HEK293 (cell line): ENCODE measurements around the gene EYS.

Experiments used
- ZNF274 ChIP-seq, 2 experiments: fragments of 200-500 bp in 1 of 2; fragments of 450-650 bp in 1 of 2; sonication (Bioruptor generic) in 1 of 2; formaldehyde crosslinking in 1 of 2; IDR thresholded peaks; 2 replicates each; pipeline versions ENCODE4 v1.5.1 to v1.6.1; 2014 to 2016; ENCODE audit warnings: borderline replicate concordance in 1 of 2, inconsistent platforms in 1 of 2, low read length in 1 of 2, missing biosample characterization in 1 of 2, missing genetic modification characterization in 1 of 2
- TF ChIP-seq, protein P1 (sequence below): fragments of 450-650 bp; formaldehyde crosslinking; IDR thresholded peaks from 2 replicates; pipeline ENCODE4 v1.5.1; 2016; ENCODE audit warnings: missing biosample characterization, missing genetic modification characterization
- TF ChIP-seq, protein P2 (sequence below): fragments of 450-650 bp; formaldehyde crosslinking; IDR thresholded peaks from 2 replicates; pipeline ENCODE4 v1.5.1; 2016; ENCODE audit warnings: missing biosample characterization, missing genetic modification characterization

DNA sequence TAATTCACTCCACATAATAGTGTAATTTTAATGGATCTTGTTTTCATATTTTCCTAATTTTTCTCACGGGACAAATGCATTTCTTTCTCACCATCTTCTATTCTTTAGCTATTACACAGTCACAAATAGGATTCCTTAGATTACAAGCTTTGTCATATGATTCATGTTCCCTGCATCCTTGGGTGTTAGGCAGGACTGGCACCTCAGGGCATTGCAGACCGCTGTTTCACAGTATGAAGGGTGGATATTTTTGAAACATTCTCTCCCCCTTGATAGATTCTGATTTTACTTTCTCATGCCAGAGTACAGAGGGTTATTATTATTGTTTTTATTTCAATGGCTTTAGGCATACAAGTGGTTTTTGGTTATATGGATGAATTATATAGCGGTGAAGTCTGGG, 1469.0 kb downstream of the EYS start:
- TF ChIP-seq, protein P1, sequence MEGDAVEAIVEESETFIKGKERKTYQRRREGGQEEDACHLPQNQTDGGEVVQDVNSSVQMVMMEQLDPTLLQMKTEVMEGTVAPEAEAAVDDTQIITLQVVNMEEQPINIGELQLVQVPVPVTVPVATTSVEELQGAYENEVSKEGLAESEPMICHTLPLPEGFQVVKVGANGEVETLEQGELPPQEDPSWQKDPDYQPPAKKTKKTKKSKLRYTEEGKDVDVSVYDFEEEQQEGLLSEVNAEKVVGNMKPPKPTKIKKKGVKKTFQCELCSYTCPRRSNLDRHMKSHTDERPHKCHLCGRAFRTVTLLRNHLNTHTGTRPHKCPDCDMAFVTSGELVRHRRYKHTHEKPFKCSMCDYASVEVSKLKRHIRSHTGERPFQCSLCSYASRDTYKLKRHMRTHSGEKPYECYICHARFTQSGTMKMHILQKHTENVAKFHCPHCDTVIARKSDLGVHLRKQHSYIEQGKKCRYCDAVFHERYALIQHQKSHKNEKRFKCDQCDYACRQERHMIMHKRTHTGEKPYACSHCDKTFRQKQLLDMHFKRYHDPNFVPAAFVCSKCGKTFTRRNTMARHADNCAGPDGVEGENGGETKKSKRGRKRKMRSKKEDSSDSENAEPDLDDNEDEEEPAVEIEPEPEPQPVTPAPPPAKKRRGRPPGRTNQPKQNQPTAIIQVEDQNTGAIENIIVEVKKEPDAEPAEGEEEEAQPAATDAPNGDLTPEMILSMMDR (tag by site-specific recombination): no peak
- TF ChIP-seq, protein P2, sequence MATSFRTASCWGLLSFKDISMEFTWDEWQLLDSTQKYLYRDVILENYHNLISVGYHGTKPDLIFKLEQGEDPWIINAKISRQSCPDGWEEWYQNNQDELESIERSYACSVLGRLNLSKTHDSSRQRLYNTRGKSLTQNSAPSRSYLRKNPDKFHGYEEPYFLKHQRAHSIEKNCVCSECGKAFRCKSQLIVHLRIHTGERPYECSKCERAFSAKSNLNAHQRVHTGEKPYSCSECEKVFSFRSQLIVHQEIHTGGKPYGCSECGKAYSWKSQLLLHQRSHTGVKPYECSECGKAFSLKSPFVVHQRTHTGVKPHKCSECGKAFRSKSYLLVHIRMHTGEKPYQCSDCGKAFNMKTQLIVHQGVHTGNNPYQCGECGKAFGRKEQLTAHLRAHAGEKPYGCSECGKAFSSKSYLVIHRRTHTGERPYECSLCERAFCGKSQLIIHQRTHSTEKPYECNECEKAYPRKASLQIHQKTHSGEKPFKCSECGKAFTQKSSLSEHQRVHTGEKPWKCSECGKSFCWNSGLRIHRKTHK (tag by site-specific recombination): no peak
- TF ChIP-seq ZNF274 (IDR thresholded peaks at IDR 0.05; ENCODE audit: low read length) (no peak), ZNF274 (tag by site-specific recombination; IDR thresholded peaks at IDR 0.05; ENCODE audit: borderline replicate concordance) (no peak)
